ENCODE results near the gene MICAL2. TPM values are rescaled to one million over a fixed set of nuclear protein-coding genes. Genes with fewer than 3 reads are reported as not detected.

MICAL2 gene
- total RNA-seq, 1 experiment from 2014 or later, result 37.4 TPM

GRCh38 chr11:12170984-12171383, 60.6 kb downstream of the MICAL2 start:
- ATAC-seq (no peak), DNase-seq (ENCODE audit: low read depth, low spot score) (no peak)
- TF ChIP-seq POLR2AphosphoS5 (IDR thresholded peaks at IDR 0.05; ENCODE audit: low read depth, low read length) (no peak), CBX3 (IDR thresholded peaks at IDR 0.05; ENCODE audit: low read depth) (no peak), SIN3A (IDR thresholded peaks at IDR 0.05; ENCODE audit: low read depth) (no peak), CEBPB (IDR thresholded peaks at IDR 0.05; ENCODE audit: low read depth) (no peak), RAD21 (IDR thresholded peaks at IDR 0.05; ENCODE audit: low read depth) (no peak)
- Histone ChIP-seq H3K79me2 (ENCODE audit: insufficient read depth, low read length) (no peaks in the 10 kb centered on the region), H3K4me2 (ENCODE audit: low read length) (no peak overlapping the region), H3K4me3 (replicated peaks in 1 of 2; ENCODE audit: low read depth in 1 of 2, low read length in 2 of 2) (no peak overlapping the region), H2AFZ (ENCODE audit: low read depth, low read length, poor library complexity, severe bottlenecking) (no peak overlapping the region), H3K27me3 (ENCODE audit: insufficient read depth, low read length) (no peaks in the 10 kb centered on the region), H3K9me2 (ENCODE audit: insufficient read depth) (no peaks in the 10 kb centered on the region), H3K27ac (ENCODE audit: low read depth, low read length) (no peak overlapping the region), H3K9me3 (ENCODE audit: control insufficient read depth in 1 of 2, insufficient read depth in 1 of 2, low read depth in 1 of 2, low read length in 2 of 2) (no peaks in the 10 kb centered on the region), H3K9ac (ENCODE audit: low read length) (0 out of 2 replicates have a peak overlapping the region, but pooled peaks have one; percentile 5), H3K36me3 (ENCODE audit: control insufficient read depth in 1 of 2, insufficient read depth in 2 of 2, low read length in 2 of 2) (no peaks in the 10 kb centered on the region), H4K20me1 (ENCODE audit: insufficient read depth) (no peaks in the 10 kb centered on the region), H3K4me1 (ENCODE audit: control insufficient read depth in 1 of 2, insufficient read depth in 2 of 2, low read length in 2 of 2) (peaks cover 64 to 99% of the 10 kb centered on the region in 2 experiments)
- ChIA-PET RAD21 (ENCODE audit: low non-redundant PET in 1 of 2, low total read pairs in 2 of 2, uncharacterized antibody in 2 of 2, unreplicated experiment in 2 of 2) (no interaction called here), POLR2A (interaction anchor here (0.9 to 1.1 kb wide), 3 partner anchors 8 to 12 kb away, joined by 3 to 6 read pairs (median 3); no protein-coding TSS in a partner anchor), CTCF (no interaction called here)
- intact Hi-C loops (cut with micrococcal nuclease), result no loop called here
- BruUV-seq (replicated peaks), result no TSS peak

- no peaks in the 10 kb centered on the region for H3K27me3 ChIP-seq (ENCODE audit: insufficient read depth, low read length)
- ChIA-PET POLR2A (interaction anchor here (1.0 to 1.9 kb wide), 2 partner anchors 11 to 82 kb away, joined by 3 to 8 read pairs; no protein-coding TSS in a partner anchor), CTCF (no interaction called here), RAD21 (ENCODE audit: low non-redundant PET in 1 of 2, low total read pairs in 2 of 2, uncharacterized antibody in 2 of 2, unreplicated experiment in 2 of 2) (no interaction called here)
- no peaks in the 10 kb centered on the region for H3K9me2 ChIP-seq (ENCODE audit: insufficient read depth)
- 0 out of 2 replicates have a peak overlapping the region, but pooled peaks have one; percentile 2 for H3K9ac ChIP-seq (ENCODE audit: low read length)
- intact Hi-C loops (cut with micrococcal nuclease), result no loop called here
- no peak for ATAC-seq
- peaks cover 60 to 99% of the 10 kb centered on the region in 2 experiments for H3K4me1 ChIP-seq (ENCODE audit: control insufficient read depth in 1 of 2, insufficient read depth in 2 of 2, low read length in 2 of 2)
- TF ChIP-seq YY1 (IDR thresholded peaks at IDR 0.05; ENCODE audit: extremely low read depth, insufficient replicate concordance, low read depth, low read length), result no peak
- no peak for TF ChIP-seq EZH2phosphoT487 (IDR thresholded peaks at IDR 0.05; ENCODE audit: borderline replicate concordance)
- no peak for TF ChIP-seq ZNF274 (IDR thresholded peaks at IDR 0.05; ENCODE audit: low read depth, low read length)
- no peak for TF ChIP-seq RAD21 (IDR thresholded peaks at IDR 0.05; ENCODE audit: low read depth)
- TF ChIP-seq CTCF (IDR thresholded peaks at IDR 0.05 in 2 of 3, conservative IDR thresholded peaks at IDR 0.05 in 1 of 3; ENCODE audit: borderline replicate concordance in 1 of 3, insufficient read depth in 1 of 3, low read depth in 2 of 3, low read length in 2 of 3), result no peak
- TF ChIP-seq MAX (IDR thresholded peaks at IDR 0.05), result peak; percentile 71
- no peak for TF ChIP-seq ZFX (IDR thresholded peaks at IDR 0.05)
- no peak for TF ChIP-seq ZBTB33 (IDR thresholded peaks at IDR 0.05; ENCODE audit: extremely low read depth, insufficient replicate concordance, low read length)
- no peak for DNase-seq (ENCODE audit: low read depth, low spot score)
- BruUV-seq (replicated peaks), result no TSS peak
- peak overlapping the region; percentile 41 for H3K4me2 ChIP-seq (ENCODE audit: low read length)
- H2AFZ ChIP-seq (ENCODE audit: low read depth, low read length, poor library complexity, severe bottlenecking), result no peak overlapping the region
- H3K79me2 ChIP-seq (ENCODE audit: insufficient read depth, low read length), result no peaks in the 10 kb centered on the region
- H3K9me3 ChIP-seq (ENCODE audit: control insufficient read depth in 1 of 2, insufficient read depth in 1 of 2, low read depth in 1 of 2, low read length in 2 of 2), result no peaks in the 10 kb centered on the region
- H3K27ac ChIP-seq (ENCODE audit: low read depth, low read length), result no peak overlapping the region
- H3K36me3 ChIP-seq (ENCODE audit: control insufficient read depth in 1 of 2, insufficient read depth in 2 of 2, low read length in 2 of 2), result no peaks in the 10 kb centered on the region
- no peaks in the 10 kb centered on the region for H4K20me1 ChIP-seq (ENCODE audit: insufficient read depth)
- H3K4me3 ChIP-seq (replicated peaks in 1 of 2; ENCODE audit: low read depth in 1 of 2, low read length in 2 of 2), result no peak overlapping the region
Measured at GRCh38 chr11:12171921-12172320, 61.5 kb downstream of the MICAL2 start.

Measured in HCT116 (cell line).